HG02884 (cell line): ENCODE results near the gene MICU1.

Experiments
- ATAC-seq: cut with Tn5 transposase; IDR thresholded peaks from one replicate; pipeline ENCODE4 v1.9.1; 2021; ENCODE audit warnings: mild to moderate bottlenecking, moderate library complexity; ENCODE audit not compliant: unreplicated experiment

Gene MICU1

DNA sequence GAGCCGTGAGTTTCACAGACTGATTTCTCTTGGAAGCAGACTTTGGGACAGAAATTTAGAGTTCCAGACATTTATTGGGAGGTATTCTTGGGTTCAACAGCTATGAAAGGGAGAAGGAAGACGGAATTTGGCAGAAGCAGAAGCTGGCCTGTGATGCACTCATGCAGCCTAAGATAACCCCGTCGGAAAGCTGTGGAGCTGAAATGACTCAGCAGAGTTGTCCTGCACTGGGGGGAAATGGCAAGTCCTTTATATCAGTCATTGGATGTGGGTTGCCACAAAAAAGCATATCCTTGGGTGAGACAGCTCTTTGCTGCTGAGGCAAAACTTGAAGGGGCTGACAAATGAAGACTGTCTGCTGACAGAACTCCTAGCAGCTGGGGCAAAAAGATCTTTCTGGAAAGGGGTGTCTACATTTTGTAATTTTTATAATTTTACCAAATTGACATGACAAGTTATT, 11.5 kb upstream of the MICU1 start:
- no peak for ATAC-seq

DNA sequence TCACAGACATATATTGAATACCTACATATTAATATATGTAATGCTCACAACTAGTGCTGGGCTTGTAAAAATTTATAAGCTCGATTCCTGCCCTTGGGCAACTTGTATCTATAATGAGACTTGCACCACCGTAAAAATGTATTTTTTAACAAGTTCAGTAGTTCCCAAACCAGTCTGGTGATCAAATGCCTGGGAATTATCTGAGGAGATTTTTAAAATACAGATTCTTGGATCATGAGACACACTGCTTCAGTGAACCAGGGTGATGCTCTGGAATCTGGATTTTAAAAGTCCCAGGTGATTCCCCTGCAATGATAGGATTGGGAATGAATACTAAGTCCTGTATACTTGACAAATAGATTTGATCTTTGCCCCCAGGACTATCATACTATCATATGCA, 4.3 kb upstream of the MICU1 start:
- no peak for ATAC-seq

DNA sequence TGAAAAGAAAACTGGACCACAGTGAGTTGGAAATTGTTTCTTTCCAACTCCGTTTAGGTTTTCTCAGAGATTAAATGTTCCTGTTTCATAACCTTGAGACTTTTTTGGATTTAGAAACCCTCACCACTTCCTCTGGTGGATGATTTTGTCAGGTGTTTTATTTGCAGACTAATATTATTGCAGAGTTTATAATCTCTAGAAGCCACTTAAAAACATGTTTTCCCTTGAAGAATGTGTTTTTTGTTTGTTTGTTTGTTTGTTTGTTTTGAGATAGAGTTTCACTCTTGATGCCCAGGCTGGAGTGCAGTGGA, 520 bp upstream of the MICU1 start:
- no peak for ATAC-seq

DNA sequence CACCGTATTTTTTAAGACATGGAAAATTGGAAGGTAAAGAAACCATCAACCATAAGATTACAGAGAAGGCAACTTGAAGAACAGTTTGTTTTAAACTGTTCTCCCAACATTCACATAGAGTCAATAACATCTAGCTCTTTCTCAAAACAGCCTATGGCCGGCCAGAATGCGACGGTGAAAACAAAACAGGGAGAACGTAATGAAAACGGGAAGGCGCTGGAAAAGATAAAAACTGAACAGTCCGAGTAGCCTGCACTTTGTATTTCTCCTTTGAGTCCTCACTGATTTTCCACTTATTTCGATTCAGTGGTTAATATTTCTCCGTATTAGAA, 637 bp downstream of the MICU1 start:
- no peak for ATAC-seq

DNA sequence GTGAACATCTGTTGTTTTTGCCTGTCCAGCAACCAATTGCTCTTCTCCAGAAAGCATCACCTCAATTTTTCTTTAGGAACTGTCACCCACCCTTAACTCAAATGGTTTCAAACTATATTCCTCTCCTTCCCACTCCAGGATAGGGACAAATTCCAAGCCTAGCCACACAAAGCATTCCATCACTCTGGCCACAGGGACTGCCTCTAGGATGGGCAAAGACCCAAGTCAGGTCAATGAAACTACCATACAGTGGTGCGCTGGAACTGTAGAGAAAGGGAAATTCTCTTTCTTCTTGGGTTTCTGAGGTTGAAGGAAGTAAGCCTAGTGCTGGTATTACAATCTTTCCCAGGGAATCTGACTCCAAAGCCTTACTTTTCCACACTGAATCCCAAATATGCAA, 3.6 kb downstream of the MICU1 start:
- no peak for ATAC-seq

GRCh38 chr10:72616716-72617115, 9.2 kb downstream of the MICU1 start:
- ATAC-seq: no peak

GRCh38 chr10:72615970-72616369, 9.9 kb downstream of the MICU1 start:
- no peak for ATAC-seq

- no peak for ATAC-seq
Observed at GRCh38 chr10:72612203-72612826, 13.6 kb downstream of the MICU1 start.

DNA sequence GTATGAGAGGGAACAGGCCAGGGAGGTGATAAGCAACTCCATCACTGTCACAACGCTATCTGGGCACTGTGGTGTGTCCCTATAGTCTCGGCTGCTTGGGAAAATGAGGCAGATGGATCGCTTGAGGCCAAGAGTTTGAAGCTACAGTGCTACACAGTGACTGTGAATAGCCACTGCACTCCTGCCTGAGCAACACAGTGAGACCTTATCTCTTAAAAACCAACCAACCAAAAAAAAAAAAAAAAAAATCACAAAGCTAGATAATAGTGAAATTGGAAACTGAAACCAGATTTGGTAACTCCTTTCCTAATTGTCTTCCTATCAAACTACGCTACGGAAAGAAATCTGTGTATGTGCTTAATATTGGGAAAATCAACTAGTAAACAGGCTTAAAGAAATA, 14.1 kb downstream of the MICU1 start:
- ATAC-seq: no peak

GRCh38 chr10:72610466-72610865, 15.4 kb downstream of the MICU1 start:
- ATAC-seq: no peak

- no peak for ATAC-seq
Observed at GRCh38 chr10:72605122-72605521, 20.8 kb downstream of the MICU1 start.

- ATAC-seq: no peak
Observed at GRCh38 chr10:72601144-72601543, 24.7 kb downstream of the MICU1 start.

DNA sequence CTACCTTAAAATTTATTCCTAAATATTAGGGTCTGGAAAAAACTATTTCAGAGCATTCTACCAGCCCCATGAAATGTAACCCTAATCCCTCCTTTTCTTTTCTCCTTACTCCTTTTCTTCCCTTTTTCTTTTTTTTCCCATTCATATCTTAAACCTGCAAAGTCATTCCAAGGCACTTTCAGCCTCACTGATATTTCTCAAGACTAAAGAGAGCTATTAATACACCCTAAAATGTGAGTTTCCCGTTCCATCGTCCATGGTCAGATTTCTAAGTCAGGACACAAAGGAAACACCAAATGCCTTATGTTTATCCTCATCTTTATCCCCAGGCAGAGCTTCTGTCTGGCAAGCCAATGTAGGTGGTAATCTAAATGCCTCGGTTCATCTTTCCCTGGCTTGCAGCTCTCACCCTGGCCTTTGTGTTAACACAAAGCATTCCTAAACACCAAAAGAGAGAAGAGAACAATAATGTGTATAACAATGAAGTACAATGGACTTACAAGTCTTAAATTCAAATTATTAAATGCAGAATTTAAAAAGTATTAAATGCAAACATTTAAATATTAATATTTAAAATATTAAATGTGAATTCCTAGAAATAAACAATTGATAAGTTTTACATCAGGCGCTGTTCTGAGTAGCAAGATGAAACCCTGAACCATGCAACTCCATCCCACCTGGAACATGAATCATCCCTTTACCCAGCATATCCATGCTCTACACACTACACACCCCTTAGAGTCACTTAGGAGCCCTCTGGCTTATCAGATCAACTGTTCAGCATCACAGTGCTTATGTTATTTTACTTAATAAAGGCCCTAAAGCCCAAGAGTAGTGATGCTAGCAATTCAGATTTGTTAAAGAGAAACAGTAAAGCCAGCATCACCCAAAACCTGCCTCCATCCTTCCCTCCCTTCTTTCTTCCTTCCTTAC, 26.8 kb downstream of the MICU1 start:
- no peak for ATAC-seq

DNA sequence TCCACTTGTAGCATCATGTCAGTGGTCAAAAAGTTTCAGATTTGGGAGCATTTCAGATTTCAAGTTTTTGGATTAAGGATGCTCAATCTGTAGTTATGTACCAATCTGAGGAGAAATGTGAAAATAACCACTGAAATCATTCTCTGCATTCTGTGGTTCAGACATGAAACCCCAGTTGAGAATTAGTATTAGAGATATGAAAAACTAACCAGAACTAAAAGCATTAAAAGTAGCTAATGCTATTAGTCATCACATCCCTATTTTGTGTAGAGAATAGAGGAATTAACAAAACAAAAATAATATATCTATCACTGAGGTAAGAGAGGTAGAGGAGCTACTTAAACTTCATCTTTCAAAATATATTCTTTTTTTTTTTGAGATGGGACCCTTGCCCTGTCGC, 28.0 kb downstream of the MICU1 start:
- ATAC-seq: no peak

DNA sequence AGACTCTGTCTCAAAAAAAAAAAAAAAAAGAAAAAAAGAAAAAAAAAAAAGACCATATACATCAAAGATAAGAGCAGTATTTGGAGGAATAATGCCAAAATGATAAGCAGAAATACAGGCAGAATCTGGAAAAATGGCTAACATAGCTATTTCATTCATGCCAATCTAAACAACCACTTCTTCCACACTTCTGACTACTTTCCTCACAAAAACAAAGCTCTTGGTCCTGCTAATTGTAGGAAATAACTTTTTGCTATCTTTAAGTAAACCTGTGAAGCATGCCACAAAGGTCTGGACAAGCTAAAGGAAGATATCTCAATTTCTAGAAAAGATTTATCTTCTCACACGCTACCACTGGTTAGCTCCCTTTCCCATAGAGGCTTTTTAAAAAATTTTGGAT, 30.4 kb downstream of the MICU1 start:
- ATAC-seq: no peak

GRCh38 chr10:72593963-72594362, 31.9 kb downstream of the MICU1 start:
- no peak for ATAC-seq

GRCh38 chr10:72588266-72588665, 37.6 kb downstream of the MICU1 start:
- ATAC-seq: no peak

- ATAC-seq: no peak
Observed at GRCh38 chr10:72587568-72587967, 38.3 kb downstream of the MICU1 start.

GRCh38 chr10:72574636-72575035, 51.2 kb downstream of the MICU1 start:
- no peak for ATAC-seq

- ATAC-seq: no peak
Observed at GRCh38 chr10:72573079-72573478, 52.8 kb downstream of the MICU1 start.

DNA sequence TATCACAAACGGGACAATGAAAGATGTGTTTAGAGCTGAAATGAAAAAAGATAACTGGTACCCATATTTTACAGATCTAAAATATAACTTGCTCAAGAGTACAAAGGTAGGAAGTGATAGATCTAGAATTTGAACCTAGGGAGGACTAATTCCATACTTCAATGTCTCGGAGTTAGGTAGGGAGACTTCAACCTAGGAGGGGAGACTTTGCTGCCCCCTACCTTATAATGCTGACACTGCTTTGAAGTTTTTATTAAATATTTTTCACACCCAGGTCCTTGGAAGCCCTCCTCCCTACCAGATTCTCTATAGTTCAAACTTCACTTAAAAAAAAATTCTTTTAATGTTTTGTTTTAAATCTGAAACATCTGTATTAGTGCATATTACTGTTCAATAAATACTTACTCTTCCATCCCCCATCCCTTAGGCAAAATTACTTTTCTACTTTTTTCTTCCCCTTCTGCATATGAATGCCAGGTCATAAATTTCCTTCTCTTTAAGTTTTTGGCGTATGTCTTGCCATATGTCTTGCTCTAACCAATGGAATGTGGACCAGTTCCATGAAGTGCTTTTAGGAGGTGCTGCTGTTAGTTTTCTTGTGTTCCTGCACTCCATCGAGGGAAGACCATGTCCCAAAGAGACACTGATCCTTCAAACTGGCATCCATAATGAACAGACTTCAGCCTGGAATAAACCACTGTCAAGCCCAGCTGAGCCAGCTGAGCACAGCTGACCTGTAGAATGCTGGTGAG, 57.8 kb downstream of the MICU1 start:
- no peak for ATAC-seq

GRCh38 chr10:72567421-72567820, 58.5 kb downstream of the MICU1 start:
- ATAC-seq: no peak
